HG02678 (cell line): ENCODE data around the gene CLBA1.
"Not testable (repeated sequence)": the region's sequence is repeated elsewhere in the genome, so short reads cannot be mapped to it uniquely, and the experiment has no call there.

Experiments
- ATAC-seq: cut with Tn5 transposase; IDR thresholded peaks from one replicate; pipeline ENCODE4 v1.9.1; 2021; ENCODE audit warnings: mild to moderate bottlenecking, moderate library complexity; ENCODE audit not compliant: unreplicated experiment

Gene CLBA1

DNA sequence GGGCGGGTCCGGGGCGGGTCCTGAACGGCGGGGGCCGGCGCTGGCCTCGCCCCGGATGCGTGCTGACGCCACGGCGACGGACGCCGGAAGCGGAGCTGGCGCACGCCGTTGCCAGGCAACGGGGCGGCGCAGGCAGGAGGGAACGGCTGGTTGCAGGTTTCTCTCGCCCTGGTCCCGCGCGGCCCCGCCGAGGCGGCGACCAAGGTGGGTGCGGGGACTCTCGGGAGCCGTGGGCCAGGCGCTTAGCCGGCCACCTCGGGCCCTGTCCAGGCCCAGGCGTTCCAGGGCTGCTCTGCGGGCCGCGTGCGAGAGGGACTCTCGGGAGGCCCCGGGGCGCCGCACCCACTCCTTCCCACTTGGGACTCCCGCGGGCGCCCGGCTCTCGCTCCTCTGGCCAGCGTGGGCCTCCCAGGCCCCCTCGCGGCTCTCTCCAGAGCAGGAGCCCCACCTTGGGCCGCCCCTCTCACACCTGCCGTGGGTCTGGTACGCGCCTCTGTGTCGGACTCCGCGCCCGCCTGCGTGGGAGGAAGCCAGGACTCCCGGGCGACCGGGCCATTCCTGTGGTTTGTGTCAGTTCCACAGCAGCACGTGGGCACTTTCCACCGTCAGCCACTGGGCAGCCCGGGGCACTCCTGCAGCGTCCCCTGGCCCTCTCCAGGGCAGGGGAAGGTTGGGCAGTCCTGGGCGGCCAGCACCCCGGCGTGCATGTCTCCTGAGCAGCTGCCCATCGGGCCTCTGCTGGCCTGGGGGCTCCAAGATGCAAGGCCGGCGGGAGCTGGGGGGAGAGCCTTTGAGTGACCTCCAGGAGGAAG, at the start of gene CLBA1:
Gene CLBA1, plus strand, starts transcription at position 114 of the 812 bp plus-strand sequence. Its CDS starts 644 bp downstream, at position 758.
- peak; percentile 96 for ATAC-seq

GRCh38 chr14:104935955-104936354, 49.6 kb upstream of the CLBA1 start:
- no peak for ATAC-seq

DNA sequence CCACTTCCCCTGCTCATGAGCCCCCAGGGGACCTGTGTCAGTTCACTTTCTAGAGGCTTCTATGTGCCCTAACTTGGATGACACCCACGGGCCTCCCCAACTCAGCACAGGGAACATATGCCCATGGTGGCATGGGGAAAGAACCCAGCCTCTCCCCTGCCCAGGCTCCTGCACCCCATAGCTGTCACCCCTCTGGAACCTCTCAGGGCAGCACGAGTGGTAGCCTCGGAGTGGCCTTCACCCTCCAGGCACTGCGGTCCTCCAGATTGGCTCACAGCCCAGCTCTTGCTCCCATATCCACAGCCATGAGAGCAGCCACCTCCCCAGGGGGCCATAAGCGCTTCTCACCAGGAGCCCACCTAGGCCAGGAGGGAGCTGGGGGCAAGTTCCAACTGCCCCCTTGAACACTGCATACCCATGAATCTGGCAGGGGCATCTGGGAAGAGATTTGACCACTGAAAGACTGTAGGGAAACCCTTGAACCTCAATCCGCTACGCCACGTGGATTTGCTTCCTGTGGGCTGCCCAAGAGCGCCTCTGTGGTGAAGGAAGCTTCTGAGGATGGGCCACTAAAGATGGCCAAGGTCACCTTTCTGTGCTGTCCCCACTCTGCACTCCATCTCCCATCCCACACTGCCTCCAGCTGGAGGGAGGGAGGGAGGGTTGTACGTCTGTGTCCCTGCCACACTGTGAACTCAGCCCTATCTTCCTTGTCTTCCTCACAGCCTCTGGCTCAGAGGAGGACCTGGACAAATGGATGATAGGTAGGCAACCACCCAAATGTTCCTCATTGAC, 49.0 kb upstream of the CLBA1 start:
- ATAC-seq, result no peak

DNA sequence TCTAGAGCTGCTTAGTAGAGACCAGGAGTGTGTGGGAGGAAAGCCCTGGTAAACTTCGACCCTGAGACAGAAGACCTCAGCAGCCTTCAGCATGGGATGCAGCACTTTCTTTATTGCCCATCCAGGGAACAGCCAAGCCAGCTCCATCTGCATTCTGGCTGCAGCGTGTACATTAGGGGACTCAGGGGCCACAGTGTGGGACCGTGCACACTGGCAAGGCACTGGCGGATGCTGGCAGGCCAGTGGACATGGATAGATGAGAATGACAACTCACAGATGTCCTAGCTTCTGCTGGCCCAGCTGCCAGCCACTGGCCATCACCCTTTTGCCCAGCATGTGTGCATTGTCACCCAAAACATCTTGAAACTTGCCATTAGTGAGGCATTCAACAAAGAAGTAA, 48.4 kb upstream of the CLBA1 start:
- ATAC-seq, result no peak

DNA sequence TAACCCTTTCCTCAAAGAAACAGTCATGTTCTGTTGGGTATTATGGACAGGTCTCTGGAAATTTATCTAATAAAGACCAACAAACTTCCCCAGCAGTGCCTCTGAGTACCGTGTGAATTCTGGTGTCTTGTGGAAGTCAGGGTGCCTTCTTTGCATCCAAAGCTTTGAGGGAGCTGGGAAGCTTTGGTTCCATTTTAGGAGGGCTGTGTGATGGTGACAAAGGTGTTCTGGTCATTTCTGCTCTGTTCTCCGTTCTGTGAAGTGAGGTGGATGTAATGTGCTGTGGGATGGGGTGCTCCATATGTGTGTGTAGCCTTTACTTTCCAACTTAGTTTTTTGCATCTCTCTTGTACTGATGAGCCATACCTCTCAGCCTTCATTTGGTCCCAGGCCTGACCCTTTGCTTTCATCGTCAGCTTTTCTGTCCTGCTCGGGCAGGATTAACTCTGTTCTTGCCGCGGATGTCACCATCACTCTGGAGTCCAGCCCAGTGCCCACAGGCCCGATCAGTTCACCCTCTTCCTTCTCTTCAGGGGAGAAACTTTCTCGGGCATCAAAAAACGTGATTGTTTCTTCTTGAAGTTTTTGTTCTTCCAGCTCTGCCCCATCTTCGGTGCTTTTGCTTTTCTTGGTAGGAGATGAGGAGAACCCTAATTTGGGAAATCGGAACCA, 47.8 kb upstream of the CLBA1 start:
- ATAC-seq, result no peak

DNA sequence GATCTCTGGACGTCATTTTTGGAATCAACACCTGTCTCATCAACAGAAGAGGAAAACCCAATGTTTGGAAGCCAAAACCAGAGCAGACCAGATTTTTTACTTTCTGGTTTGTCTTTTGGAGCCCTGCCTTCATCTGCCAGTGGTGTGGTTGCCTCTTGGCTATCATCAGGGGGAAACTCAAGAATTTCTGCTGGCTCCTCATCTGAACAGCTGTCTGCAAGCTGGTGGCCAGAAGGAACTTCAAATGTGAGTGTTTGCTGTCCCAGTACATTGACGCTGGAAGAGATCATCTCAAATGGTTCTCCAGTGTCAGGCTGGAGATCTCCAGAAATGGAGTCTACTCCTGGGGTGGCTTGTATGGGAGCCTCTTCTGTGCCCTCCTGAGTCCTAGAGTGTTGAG, 47.2 kb upstream of the CLBA1 start:
- ATAC-seq, result no peak

DNA sequence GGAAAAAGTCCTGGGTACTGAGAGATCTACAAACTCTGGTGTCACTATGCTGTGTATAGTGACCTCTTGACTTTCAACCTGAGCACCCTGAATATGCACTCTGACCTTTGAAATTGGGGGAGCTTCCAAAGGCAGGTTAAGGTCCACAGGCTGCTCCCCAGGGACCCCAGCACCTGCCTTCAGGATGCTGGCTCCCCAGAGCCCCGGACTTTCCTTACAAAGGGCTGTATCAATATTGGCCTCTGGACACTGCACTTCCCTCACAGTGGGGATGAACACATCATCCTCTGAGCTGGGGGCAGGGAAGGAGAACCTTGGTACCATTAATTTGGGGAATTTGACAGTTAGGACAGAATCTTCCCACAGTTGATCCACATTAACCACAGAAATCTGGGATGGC, 46.6 kb upstream of the CLBA1 start:
- ATAC-seq, result no peak

DNA sequence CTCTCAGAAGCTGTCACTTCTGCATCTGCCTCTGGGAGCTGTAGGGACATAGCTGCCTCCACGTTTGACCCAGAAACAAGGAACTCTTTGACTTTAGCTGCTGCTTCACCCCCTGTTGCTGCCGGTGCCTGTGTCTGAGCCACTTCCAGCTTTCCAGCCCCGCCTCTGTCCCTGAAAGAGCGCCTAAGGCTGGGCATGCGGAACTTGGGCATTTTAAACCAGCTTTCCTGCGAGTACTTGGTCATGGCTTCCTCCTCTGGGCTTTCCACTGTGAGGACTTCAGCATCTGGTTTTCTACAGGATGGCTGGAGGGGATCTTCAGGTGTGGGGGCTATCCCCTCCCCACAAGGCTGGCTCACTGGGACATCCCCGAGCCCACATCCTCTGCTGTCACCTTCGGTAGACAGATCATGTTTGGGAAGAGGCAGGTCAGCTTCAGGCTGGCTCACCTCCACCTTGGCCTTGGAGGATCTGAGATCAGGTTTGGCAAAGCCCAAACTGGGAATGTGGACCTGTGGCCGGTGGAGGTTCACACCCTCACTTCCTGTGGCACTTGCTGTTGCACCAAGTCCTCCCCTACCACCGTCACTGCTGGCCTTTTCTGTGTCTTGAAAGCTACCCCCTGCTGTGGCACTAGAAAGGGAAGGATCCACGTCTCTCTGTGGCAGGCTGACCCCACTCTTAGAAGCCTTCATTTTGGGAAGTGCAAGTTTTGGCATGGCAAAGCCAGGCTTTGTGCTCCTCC, 45.8 kb upstream of the CLBA1 start:
- ATAC-seq, result no peak

DNA sequence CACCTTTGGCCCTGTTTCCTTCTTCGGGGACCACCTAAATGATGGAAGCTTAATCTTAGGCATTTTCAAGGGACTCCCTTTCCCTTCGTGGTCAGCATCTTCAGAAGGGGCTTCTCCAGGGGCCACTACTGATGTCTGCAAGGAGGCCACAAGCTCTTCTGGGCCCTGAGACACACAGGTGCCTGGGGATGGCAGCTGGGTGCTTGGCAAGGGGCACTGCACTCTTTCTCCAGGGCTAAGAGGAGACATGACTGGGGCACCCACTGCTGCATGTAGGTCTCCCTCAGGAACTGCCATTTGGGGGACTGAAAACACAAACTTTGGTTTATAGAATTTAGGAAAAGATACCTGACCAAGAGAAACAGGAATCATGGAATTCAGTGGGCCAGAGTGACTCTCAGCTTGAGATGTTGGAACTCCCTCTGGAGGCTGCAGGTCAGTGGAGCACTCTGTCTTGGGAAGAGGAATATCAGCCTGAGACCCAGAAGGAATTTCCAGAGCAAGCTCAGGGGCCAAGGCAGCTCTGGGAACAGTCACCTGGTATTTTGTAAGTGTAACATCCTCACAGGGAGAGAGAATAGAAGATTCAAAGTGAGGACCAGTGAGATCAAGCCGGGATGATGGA, 45.0 kb upstream of the CLBA1 start:
- ATAC-seq, result no peak

GRCh38 chr14:104941508-104942365, 43.9 kb upstream of the CLBA1 start:
- ATAC-seq, result no peak

GRCh38 chr14:104942586-104942985, 43.0 kb upstream of the CLBA1 start:
- ATAC-seq, result no peak

DNA sequence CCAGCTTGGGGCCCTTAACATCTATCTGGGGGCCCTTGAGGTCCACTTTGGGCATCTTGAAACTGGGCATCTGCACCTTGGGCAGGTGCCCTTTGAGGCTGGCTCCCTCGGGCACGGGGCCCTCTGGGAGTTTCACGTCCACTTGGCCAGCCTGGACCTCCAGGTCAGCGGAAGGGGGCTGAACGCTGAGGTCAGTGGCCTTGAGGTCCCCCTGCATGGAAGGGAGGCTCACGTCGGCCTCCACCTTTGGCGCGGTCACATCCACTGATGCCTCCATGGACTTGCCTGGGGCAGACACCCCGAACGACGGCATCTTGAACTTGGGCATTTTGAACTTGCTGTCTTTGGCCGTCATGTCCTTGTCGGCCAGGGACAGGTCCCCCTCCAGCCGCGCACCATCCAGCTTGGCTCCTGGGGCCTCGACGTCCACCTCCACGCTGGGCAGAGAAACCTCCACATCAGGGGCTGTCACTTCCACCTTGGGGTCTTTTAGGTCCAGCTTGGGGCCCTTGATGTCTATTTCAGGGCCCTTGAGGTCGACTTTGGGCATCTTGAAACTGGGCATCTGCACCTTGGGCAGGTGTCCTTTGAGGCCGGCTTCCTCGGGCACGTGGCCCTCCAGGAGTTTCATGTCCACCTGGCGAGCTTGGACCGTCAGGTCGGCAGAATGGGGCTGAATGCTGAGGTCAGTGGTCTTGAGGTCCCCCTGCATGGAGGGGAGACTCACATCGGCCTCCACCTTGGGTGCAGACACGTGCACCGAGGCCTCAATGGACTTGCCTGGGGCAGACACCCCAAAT, 42.2 kb upstream of the CLBA1 start:
- not testable (repeated sequence) for ATAC-seq

- ATAC-seq, result not testable (repeated sequence)
Observed at GRCh38 chr14:104944016-104944308, 41.6 kb upstream of the CLBA1 start.

DNA sequence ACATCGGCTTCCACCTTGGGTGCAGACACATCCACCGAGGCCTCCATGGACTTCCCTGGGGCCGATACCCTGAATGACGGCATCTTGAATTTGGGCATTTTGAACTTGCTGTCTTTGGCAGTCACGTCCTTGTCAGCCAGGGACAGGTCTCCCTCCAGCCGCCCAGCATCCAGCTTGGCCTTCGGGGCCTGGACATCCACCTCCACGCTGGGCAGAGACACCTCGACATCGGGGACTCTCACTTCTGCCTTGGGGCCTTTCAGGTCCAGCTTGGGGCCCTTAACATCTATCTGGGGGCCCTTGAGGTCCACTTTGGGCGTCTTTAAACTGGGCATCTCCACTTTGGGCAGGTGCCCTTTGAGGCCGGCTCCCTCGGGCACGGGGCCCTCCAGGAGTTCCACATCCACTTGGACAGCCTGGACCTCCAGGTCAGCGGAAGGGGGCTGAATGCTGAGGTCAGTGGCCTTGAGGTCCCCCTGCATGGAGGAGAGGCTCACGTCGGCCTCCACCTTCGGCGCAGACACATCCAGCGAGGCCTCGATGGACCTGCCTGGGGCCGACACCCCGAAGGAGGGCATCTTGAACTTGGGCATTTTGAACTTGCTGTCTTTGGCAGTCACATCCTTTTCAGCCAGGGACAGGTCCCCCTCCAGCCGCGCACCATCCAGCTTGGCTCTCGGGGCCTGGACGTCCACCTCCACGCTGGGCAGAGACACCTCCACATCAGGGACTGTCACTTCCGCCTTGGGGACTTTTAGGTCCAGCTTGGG, 41.0 kb upstream of the CLBA1 start:
- not testable (repeated sequence) for ATAC-seq

- ATAC-seq, result not testable (repeated sequence)
Observed at GRCh38 chr14:104945266-104945665, 40.3 kb upstream of the CLBA1 start.

DNA sequence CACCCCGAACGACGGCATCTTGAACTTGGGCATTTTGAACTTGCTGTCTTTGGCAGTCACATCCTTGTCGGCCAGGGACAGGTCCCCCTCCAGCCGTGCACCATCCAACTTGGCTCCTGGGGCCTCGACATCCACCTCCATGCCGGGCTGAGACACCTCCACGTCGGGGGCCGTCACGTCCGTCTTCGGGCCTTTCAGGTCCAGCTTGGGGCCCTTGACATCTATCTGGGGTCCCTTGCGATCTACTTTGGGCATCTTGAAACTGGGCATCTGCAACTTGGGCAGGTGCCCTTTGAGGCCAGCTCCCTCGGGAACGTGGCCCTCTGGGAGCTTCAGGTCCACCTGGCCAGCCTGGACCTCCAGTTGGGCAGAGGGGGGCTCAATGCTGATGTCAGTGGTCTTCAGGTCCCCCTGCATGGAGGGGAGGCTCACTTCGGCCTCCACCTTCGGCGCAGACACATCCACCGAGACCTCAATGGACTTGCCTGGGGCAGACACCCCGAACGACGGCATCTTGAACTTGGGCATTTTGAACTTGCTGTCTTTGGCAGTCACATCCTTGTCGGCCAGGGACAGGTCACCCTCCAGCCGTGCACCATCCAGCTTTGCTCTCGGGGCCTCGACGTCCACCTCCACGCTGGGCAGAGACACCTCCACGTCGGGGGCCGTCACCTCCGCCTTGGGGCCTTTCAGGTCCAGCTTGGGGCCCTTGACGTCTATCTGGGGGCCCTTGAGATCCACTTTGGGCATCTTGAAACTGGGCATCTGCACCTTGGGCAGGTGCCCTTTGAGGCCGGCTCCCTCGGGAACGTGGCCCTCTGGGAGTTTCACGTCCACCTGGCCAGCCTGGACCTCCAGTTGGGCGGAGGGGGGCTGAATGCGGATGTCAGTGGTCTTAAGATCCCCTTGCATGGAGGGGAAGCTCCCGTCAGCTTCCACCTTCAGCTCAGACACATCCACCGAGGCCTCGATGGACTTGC, 39.3 kb upstream of the CLBA1 start:
- not testable (repeated sequence) for ATAC-seq

GRCh38 chr14:104947201-104947600, 38.4 kb upstream of the CLBA1 start:
- not testable (repeated sequence) for ATAC-seq
